Thymus (tissue), 11 donors: ENCODE measurements around the gene XPA. TPM values are rescaled to one million over a fixed set of nuclear protein-coding genes. Genes with fewer than 3 reads are reported as not detected.

Experiments
- DNase-seq, 9 donors: peaks; one replicate each; pipeline ENCODE4 v3.0.0-alpha.2; 2013; ENCODE audit warnings: low spot score in 9 of 9, low read depth in 6 of 9, missing footprints in 1 of 9
- H3K27ac ChIP-seq, 2 donors: one replicate each; pipeline ENCODE4 v1.5.1; 2013; ENCODE audit warnings: control low read depth in 1 of 2, low read depth in 1 of 2, low read length in 1 of 2, mild to moderate bottlenecking in 1 of 2, moderate library complexity in 1 of 2
- H3K27me3 ChIP-seq, 2 donors: one replicate each; pipeline ENCODE4 v1.5.1; 2013; ENCODE audit warnings: low read length in 1 of 2; ENCODE audit not compliant: control insufficient read depth in 2 of 2, insufficient read depth in 1 of 2
- H3K36me3 ChIP-seq, 2 donors: one replicate each; pipeline ENCODE4 v1.5.1; 2013; ENCODE audit warnings: low read length in 1 of 2, mild to moderate bottlenecking in 1 of 2, moderate library complexity in 1 of 2; ENCODE audit not compliant: control insufficient read depth in 2 of 2, insufficient read depth in 2 of 2
- H3K4me1 ChIP-seq, 2 donors: one replicate each; pipeline ENCODE4 v1.5.1; 2013; ENCODE audit warnings: low read length in 2 of 2; ENCODE audit not compliant: control insufficient read depth in 2 of 2, insufficient read depth in 2 of 2
- H3K4me3 ChIP-seq, 2 donors: one replicate each; pipeline ENCODE4 v1.5.1; 2013; ENCODE audit warnings: low read length in 2 of 2, control low read depth in 1 of 2, mild to moderate bottlenecking in 1 of 2
- H3K9me3 ChIP-seq, 2 donors: one replicate each; pipeline ENCODE4 v1.5.1; 2013; ENCODE audit warnings: low read length in 1 of 2, mild to moderate bottlenecking in 1 of 2; ENCODE audit not compliant: control insufficient read depth in 2 of 2, insufficient read depth in 1 of 2
- WGBS: extraction: QIAGEN DNeasy Blood & Tissue Kit; methylation state at CpG from one replicate; pipeline ENCODE4 v1.1.7; 2013; 5-methylcytosine and 5-hydroxymethylcytosine counted together
- polyA plus RNA-seq: library from polyadenylated mRNA; stranded (reverse); fragments of 200-250 nt; gene quantifications from one replicate; pipeline ENCODE4 v1.2.3, GENCODE V29; 2013
- total RNA-seq: library from RNA; stranded (reverse); fragments of 120-200 nt; gene quantifications from one replicate; pipeline ENCODE4 v1.2.4, GENCODE V29; 2013
- donor health status: healthy.

XPA gene
- total and polyA plus RNA-seq, 2 donors = 19.5 to 27.3 TPM

GRCh38 chr9:97670586-97670985 lies 26.6 kb downstream of the XPA start:
- Histone ChIP-seq H3K4me1 (no peaks in the 10 kb centered on the region), H3K36me3 (peaks cover 54 to 91% of the 10 kb centered on the region in 2 donors), H3K4me3 (no peak overlapping the region), H3K27me3 (no peaks in the 10 kb centered on the region), H3K27ac (no peak overlapping the region), H3K9me3 (no peaks in the 10 kb centered on the region)
- no peak for DNase-seq
- WGBS = 98% methylated on average over 3 of the region's 3 CpGs

GRCh38 chr9:97668485-97668884 lies 28.7 kb downstream of the XPA start:
- Histone ChIP-seq H3K36me3 (peaks cover 55 to 91% of the 10 kb centered on the region in 2 donors), H3K27me3 (no peaks in the 10 kb centered on the region), H3K4me3 (no peak overlapping the region), H3K9me3 (no peaks in the 10 kb centered on the region), H3K4me1 (no peaks in the 10 kb centered on the region), H3K27ac (no peak overlapping the region)
- 98% methylated on average over 3 of the region's 3 CpGs for WGBS
- DNase-seq = no peak

GRCh38 chr9:97666907-97667686 lies 30.0 kb downstream of the XPA start:
- H3K4me1 ChIP-seq = no peaks in the 10 kb centered on the region
- WGBS = 64% methylated on average over 5 of the region's 5 CpGs
- DNase-seq = peak in 1 of 9 donors; percentile 2
- H3K27ac ChIP-seq = no peak overlapping the region
- H3K27me3 ChIP-seq = no peaks in the 10 kb centered on the region
- H3K9me3 ChIP-seq = no peaks in the 10 kb centered on the region
- H3K36me3 ChIP-seq = peaks cover 47 to 86% of the 10 kb centered on the region in 2 donors
- H3K4me3 ChIP-seq = no peak overlapping the region

DNA sequence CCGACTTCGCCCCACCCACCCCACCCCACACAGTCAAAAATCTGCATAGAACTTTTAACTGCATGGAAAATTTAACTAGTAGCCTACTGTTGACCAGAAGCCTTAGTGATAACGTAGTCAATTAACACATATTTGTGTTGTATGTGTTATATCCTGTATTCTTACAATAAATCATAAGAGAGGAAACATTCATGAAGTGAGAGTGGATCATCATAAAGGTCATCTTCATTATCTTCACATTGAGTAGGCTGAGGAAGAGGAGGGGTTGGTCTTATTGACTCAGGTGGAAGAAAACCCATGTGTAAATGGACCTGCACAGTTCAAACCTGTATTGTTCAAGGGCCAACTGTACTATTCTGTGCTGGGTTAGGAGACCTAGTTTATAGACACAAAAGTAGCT lies 31.4 kb downstream of the XPA start:
- DNase-seq = no peak
- H3K27ac ChIP-seq = no peak overlapping the region
- no peaks in the 10 kb centered on the region for H3K9me3 ChIP-seq
- H3K4me1 ChIP-seq = no peaks in the 10 kb centered on the region
- WGBS = 95% methylated on average over 3 of the region's 3 CpGs
- peaks cover 46 to 81% of the 10 kb centered on the region in 2 donors for H3K36me3 ChIP-seq
- no peak overlapping the region for H3K4me3 ChIP-seq
- no peaks in the 10 kb centered on the region for H3K27me3 ChIP-seq

DNA sequence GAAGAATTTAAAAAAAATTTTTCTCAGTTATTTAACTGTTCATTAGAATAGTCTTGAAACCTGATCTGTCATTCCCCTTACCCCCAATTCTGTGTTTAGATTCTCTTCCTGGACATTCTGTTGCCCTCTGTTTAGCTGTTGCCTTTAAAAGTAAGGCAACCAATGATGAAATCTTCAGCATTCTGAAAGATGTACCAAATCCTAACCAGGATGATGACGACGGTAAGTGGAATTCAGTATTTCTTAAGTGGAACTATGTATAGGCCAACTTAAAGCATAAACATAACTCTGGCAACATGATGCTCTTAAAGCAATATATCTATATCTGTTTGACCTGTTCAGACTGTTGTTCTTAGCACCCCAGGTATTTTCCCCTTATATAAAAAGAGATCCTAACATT lies 36.3 kb downstream of the XPA start:
- WGBS = over 99% methylated on average over 2 of the region's 2 CpGs
- H3K4me1 ChIP-seq = no peaks in the 10 kb centered on the region
- no peaks in the 10 kb centered on the region for H3K9me3 ChIP-seq
- no peak for DNase-seq
- H3K27me3 ChIP-seq = no peaks in the 10 kb centered on the region
- H3K36me3 ChIP-seq = peaks cover 45 to 74% of the 10 kb centered on the region in 2 donors
- H3K27ac ChIP-seq = no peak overlapping the region
- no peak overlapping the region for H3K4me3 ChIP-seq

GRCh38 chr9:97660340-97660739 lies 36.8 kb downstream of the XPA start:
- H3K36me3 ChIP-seq = peaks cover 44 to 75% of the 10 kb centered on the region in 2 donors
- no peaks in the 10 kb centered on the region for H3K4me1 ChIP-seq
- H3K27ac ChIP-seq = no peak overlapping the region
- no peaks in the 10 kb centered on the region for H3K9me3 ChIP-seq
- no peak overlapping the region for H3K4me3 ChIP-seq
- peak in 1 of 9 donors; percentile 3 for DNase-seq
- H3K27me3 ChIP-seq = no peaks in the 10 kb centered on the region
- 78% methylated on average over 5 of the region's 5 CpGs for WGBS

- H3K27ac ChIP-seq = no peak overlapping the region
- H3K4me1 ChIP-seq = no peaks in the 10 kb centered on the region
- no peaks in the 10 kb centered on the region for H3K27me3 ChIP-seq
- 99% methylated on average over 3 of the region's 3 CpGs for WGBS
- no peak for DNase-seq
- no peaks in the 10 kb centered on the region for H3K9me3 ChIP-seq
- H3K4me3 ChIP-seq = no peak overlapping the region
- H3K36me3 ChIP-seq = peaks cover 38 to 74% of the 10 kb centered on the region in 2 donors
Measured at GRCh38 chr9:97659771-97660170, 37.4 kb downstream of the XPA start.

GRCh38 chr9:97658707-97659106 lies 38.4 kb downstream of the XPA start:
- H3K27me3 ChIP-seq = no peaks in the 10 kb centered on the region
- no peaks in the 10 kb centered on the region for H3K4me1 ChIP-seq
- DNase-seq = no peak
- H3K36me3 ChIP-seq = peaks cover 31 to 70% of the 10 kb centered on the region in 2 donors
- WGBS = 97% methylated on average over 1 of the region's 1 CpG
- H3K27ac ChIP-seq = no peak overlapping the region
- no peak overlapping the region for H3K4me3 ChIP-seq
- H3K9me3 ChIP-seq = no peaks in the 10 kb centered on the region

- Histone ChIP-seq H3K9me3 (no peaks in the 10 kb centered on the region), H3K4me3 (no peak overlapping the region), H3K4me1 (no peaks in the 10 kb centered on the region), H3K27ac (no peak overlapping the region), H3K27me3 (no peaks in the 10 kb centered on the region), H3K36me3 (peaks cover 17 to 56% of the 10 kb centered on the region in 2 donors)
- WGBS = 98% methylated on average over 3 of the region's 3 CpGs
- no peak for DNase-seq
Measured at GRCh38 chr9:97651646-97652045, 45.5 kb downstream of the XPA start.
